Measurements from ENCODE around the gene ZFR.

DNA sequence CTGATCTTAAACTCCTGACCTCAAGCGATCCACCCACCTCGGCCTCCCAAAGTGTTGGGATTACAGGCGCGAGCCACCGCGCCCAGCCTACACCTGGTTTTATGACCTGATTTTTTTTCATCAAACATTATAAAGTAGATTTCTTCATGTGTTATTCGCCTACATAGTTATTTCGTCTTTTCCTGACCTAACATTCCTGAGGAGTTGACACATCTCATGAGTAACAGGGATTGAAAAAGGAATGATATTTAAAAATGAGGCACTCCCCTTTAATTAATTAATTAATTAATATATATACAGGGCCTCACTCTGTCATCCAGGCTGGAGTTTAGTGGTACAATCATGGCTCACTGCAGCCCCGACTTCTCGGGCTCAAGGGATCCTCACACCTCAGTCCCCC, 111.6 kb downstream of the ZFR start:
- TF ChIP-seq, protein P1, sequence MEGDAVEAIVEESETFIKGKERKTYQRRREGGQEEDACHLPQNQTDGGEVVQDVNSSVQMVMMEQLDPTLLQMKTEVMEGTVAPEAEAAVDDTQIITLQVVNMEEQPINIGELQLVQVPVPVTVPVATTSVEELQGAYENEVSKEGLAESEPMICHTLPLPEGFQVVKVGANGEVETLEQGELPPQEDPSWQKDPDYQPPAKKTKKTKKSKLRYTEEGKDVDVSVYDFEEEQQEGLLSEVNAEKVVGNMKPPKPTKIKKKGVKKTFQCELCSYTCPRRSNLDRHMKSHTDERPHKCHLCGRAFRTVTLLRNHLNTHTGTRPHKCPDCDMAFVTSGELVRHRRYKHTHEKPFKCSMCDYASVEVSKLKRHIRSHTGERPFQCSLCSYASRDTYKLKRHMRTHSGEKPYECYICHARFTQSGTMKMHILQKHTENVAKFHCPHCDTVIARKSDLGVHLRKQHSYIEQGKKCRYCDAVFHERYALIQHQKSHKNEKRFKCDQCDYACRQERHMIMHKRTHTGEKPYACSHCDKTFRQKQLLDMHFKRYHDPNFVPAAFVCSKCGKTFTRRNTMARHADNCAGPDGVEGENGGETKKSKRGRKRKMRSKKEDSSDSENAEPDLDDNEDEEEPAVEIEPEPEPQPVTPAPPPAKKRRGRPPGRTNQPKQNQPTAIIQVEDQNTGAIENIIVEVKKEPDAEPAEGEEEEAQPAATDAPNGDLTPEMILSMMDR (IDR thresholded peaks at IDR 0.05; ENCODE audit: insufficient read depth, low read length, poor library complexity, severe bottlenecking): no peak
- no peak for TF ChIP-seq EZH2phosphoT487 (conservative IDR thresholded peaks at IDR 0.05; ENCODE audit: low read length)
